ENCODE measurements around the gene JAG2. TPM values are rescaled to one million over a fixed set of nuclear protein-coding genes. Genes with fewer than 3 reads are reported as not detected.

JAG2 gene
- 0.31 TPM for polyA plus RNA-seq (2013, experiment 1 of 2; ENCODE audit: insufficient read length)
- polyA plus RNA-seq (2013, experiment 2 of 2; ENCODE audit: insufficient read length) = 0.97 TPM

GRCh38 chr14:105168496-105168978 is at the start of gene JAG2:
Gene JAG2 (minus strand): TSS chr14:105168776. CDS start chr14:105168420, 356 bp downstream.
- DNase-seq = no peak

- no peak for DNase-seq
These were observed 49.2 kb upstream of the JAG2 start for GRCh38 chr14:105217774-105218173.

GRCh38 chr14:105216490-105217247 is 48.1 kb upstream of the JAG2 start:
- DNase-seq = no peak

- DNase-seq = no peak
These were observed 47.0 kb upstream of the JAG2 start for GRCh38 chr14:105215602-105216001.

- no peak for DNase-seq
These were observed 45.8 kb upstream of the JAG2 start for GRCh38 chr14:105214324-105214915.

GRCh38 chr14:105213361-105213760 is 44.8 kb upstream of the JAG2 start:
- no peak for DNase-seq

GRCh38 chr14:105212541-105213300 is 44.1 kb upstream of the JAG2 start:
- DNase-seq = no peak

GRCh38 chr14:105211758-105212089 is 43.1 kb upstream of the JAG2 start:
- no peak for DNase-seq

- DNase-seq = no peak
These were observed 42.6 kb upstream of the JAG2 start for GRCh38 chr14:105211086-105211757.

- no peak for DNase-seq
These were observed 41.9 kb upstream of the JAG2 start for GRCh38 chr14:105210266-105211025.

GRCh38 chr14:105209646-105210045 is 41.1 kb upstream of the JAG2 start:
- DNase-seq = no peak

- DNase-seq = no peak
These were observed 40.5 kb upstream of the JAG2 start for GRCh38 chr14:105209091-105209490.

GRCh38 chr14:105208738-105209075 is 40.1 kb upstream of the JAG2 start:
- DNase-seq = no peak

GRCh38 chr14:105207996-105208737 is 39.6 kb upstream of the JAG2 start:
- no peak for DNase-seq

GRCh38 chr14:105207460-105207901 is 38.9 kb upstream of the JAG2 start:
- no peak for DNase-seq

GRCh38 chr14:105206873-105207272 is 38.3 kb upstream of the JAG2 start:
- DNase-seq = no peak

- DNase-seq = no peak
These were observed 37.2 kb upstream of the JAG2 start for GRCh38 chr14:105205673-105206208.

- no peak for DNase-seq
These were observed 36.5 kb upstream of the JAG2 start for GRCh38 chr14:105204931-105205672.

- no peak for DNase-seq
These were observed 35.8 kb upstream of the JAG2 start for GRCh38 chr14:105204206-105204930.

GRCh38 chr14:105203701-105204100 is 35.1 kb upstream of the JAG2 start:
- DNase-seq = no peak
